Breast epithelium (tissue), 3 donors: ENCODE results near the gene GMDS.

Source experiments
- POLR2A ChIP-seq: fragments of 450-650 bp; IDR thresholded peaks from one replicate; pipeline ENCODE4 v1.6.1; 2016; ENCODE audit warnings: antibody characterized with exemption, mild to moderate bottlenecking, moderate library complexity
- TF ChIP-seq, protein P1 (sequence below), 3 donors: fragments of 450-650 bp; IDR thresholded peaks; one replicate each; pipeline ENCODE4 v1.5.1; 2016 to 2017; ENCODE audit warnings: antibody characterized with exemption in 3 of 3, mild to moderate bottlenecking in 3 of 3, moderate library complexity in 3 of 3

DNA sequence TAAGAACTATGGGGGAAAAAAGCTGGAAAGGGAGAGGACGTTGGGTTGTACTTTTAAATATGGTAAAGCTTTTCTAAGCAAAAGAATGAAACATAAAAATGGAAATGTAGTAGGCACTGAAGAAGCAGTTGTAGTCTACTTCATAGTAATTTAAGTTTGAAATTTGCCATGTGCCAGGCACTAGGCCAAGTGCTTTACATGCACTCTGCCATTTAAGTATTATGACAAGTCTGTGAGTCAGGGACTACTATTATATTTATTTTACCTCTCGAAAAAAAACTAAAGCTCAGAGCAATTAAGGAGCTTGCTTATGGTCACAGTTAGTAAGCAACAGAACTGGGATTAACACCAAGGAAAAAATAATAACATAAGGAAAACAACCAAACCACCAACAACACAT is 257.8 kb downstream of the GMDS start:
- TF ChIP-seq POLR2A, result no peak
- TF ChIP-seq, protein P1, sequence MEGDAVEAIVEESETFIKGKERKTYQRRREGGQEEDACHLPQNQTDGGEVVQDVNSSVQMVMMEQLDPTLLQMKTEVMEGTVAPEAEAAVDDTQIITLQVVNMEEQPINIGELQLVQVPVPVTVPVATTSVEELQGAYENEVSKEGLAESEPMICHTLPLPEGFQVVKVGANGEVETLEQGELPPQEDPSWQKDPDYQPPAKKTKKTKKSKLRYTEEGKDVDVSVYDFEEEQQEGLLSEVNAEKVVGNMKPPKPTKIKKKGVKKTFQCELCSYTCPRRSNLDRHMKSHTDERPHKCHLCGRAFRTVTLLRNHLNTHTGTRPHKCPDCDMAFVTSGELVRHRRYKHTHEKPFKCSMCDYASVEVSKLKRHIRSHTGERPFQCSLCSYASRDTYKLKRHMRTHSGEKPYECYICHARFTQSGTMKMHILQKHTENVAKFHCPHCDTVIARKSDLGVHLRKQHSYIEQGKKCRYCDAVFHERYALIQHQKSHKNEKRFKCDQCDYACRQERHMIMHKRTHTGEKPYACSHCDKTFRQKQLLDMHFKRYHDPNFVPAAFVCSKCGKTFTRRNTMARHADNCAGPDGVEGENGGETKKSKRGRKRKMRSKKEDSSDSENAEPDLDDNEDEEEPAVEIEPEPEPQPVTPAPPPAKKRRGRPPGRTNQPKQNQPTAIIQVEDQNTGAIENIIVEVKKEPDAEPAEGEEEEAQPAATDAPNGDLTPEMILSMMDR (IDR thresholded peaks at IDR 0.05), result no peak
